GM19463 (cell line): ENCODE results near the gene MEP1B.

Experiments used
- ATAC-seq: cut with Tn5 transposase; IDR thresholded peaks from one replicate; pipeline ENCODE4 v1.9.1; 2021; ENCODE audit warnings: mild to moderate bottlenecking, moderate library complexity; ENCODE audit not compliant: unreplicated experiment

Gene MEP1B

DNA sequence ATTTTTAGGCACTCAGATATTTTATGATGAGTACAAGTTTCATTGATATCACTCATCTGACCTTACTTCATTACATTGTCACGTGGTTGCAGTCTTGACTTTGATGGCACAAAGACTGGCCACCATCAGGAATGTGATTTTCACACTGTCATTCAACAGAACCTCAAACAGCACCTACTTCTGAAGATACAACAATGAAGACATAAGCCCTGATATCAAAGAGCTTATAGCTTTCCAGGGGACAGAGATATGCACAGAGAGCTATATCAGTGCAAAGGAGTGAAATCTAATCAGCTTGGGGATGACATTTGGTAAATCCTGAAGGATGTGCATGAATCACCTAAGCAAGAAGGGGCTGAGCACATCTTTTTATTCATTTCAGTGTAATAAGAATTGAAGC is 72.3 kb downstream of the MEP1B start:
- ATAC-seq: no peak

DNA sequence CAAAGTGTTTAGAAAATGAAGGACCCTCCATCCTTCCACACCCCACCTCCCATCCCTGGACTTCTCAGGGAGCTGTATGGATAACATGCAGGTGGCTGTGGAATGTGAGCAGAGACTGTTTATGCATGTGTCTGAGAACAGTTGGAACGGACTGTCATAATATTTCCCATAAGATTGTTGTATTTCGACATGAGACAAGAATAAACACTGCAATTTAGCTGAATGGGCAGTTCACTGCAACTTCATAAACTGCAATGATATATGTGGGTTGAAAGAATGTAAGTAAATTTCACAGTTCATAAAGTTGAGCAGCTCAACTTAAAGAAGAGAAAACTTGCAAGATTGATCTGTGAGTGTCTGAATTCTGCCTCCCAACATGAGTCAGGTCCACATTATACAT is 74.6 kb downstream of the MEP1B start:
- ATAC-seq: no peak

DNA sequence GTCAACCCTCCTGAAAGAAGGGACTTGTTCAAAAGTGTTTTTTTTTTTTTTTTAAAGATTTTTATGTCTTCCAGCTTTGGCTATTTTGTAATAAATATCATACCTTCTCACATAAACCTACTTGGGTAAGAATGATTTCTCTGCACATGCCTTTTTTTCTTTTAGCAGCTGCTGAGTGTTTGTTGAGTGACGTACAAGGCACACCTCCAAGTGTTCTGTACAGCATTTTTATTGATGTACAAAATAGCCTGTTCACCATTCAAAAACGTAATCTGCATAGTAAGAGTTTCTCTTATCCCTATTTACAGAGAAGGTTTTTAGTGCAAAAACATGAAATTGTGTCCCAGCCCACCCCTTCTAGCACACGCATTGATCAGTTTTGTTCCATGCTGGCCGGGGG is 77.6 kb downstream of the MEP1B start:
- ATAC-seq: no peak
